Colonic mucosa (tissue), 4 donors: ENCODE measurements around the gene MACROD2. TPM values are rescaled to one million over a fixed set of nuclear protein-coding genes. Genes with fewer than 3 reads are reported as not detected.

Experiments
- DNase-seq: peaks from one replicate; pipeline ENCODE4 v3.0.0-alpha.2; 2020
- H3K27ac ChIP-seq: fragments of 200-600 bp; one replicate; pipeline ENCODE4 v1.8.0; 2021
- H3K27me3 ChIP-seq: fragments of 200-600 bp; one replicate; pipeline ENCODE4 v1.8.0; 2021
- H3K36me3 ChIP-seq: fragments of 200-600 bp; one replicate; pipeline ENCODE4 v1.8.0; 2021
- H3K4me1 ChIP-seq: fragments of 200-600 bp; one replicate; pipeline ENCODE4 v1.8.0; 2021; ENCODE audit warnings: mild to moderate bottlenecking
- H3K4me3 ChIP-seq: fragments of 200-600 bp; one replicate; pipeline ENCODE4 v1.8.0; 2021
- H3K9ac ChIP-seq, 2 donors: one replicate each; pipeline ENCODE4 v1.7.0; 2013; ENCODE audit warnings: control low read depth in 2 of 2, low read depth in 2 of 2, low read length in 2 of 2
- H3K9me3 ChIP-seq: fragments of 200-600 bp; one replicate; pipeline ENCODE4 v1.8.0; 2021
- CTCF ChIP-seq: fragments of 200-600 bp; IDR thresholded peaks from one replicate; pipeline ENCODE4 v1.8.0; 2022; ENCODE audit warnings: antibody characterized with exemption, mild to moderate bottlenecking
- intact Hi-C: fragments of 100-400 bp; cut with DNase I; formaldehyde crosslinking; loops from one replicate; pipeline ENCODE4 v1.14.1; 2022
- total RNA-seq, 2 donors: library from RNA; stranded (reverse); fragmentation: NEBNext Ultra II Directional in 1 of 2; extraction: Animal tissue kit (Norgen Biotek cat#: 25700) in 1 of 2; gene quantifications; one replicate each; pipeline ENCODE4 v1.2.1, GENCODE V29; 2021
- donor health status: healthy.
- donor health status: DM: no; HTN: no; CAD: no.
- donor health status: DM: no; HTN: no; CAD: no.

The MACROD2 gene
- total RNA-seq, 2 donors from 2014 or later, result 3.2 to 3.3 TPM

GRCh38 chr20:14715400-14715799 lies 720.1 kb downstream of the MACROD2 start:
- no peaks in the 10 kb centered on the region for H3K27me3 ChIP-seq
- no peaks in the 10 kb centered on the region for H3K36me3 ChIP-seq
- no peak for DNase-seq
- no peaks in the 10 kb centered on the region for H3K9me3 ChIP-seq
- H3K9ac ChIP-seq, result no peak overlapping the region
- peaks cover 4% of the 10 kb centered on the region for H3K4me1 ChIP-seq
- intact Hi-C loops, result no loop called here
- TF ChIP-seq CTCF, result no peak
- no peak overlapping the region for H3K27ac ChIP-seq
- no peak overlapping the region for H3K4me3 ChIP-seq

- no peaks in the 10 kb centered on the region for H3K9me3 ChIP-seq
- no peak overlapping the region for H3K27ac ChIP-seq
- H3K36me3 ChIP-seq, result no peaks in the 10 kb centered on the region
- no peak for DNase-seq
- H3K4me3 ChIP-seq, result no peak overlapping the region
- H3K9ac ChIP-seq, result no peak overlapping the region
- TF ChIP-seq CTCF, result no peak
- intact Hi-C loops, result no loop called here
- H3K27me3 ChIP-seq, result no peaks in the 10 kb centered on the region
- H3K4me1 ChIP-seq, result no peaks in the 10 kb centered on the region
Observed at GRCh38 chr20:14716351-14716801, 721.1 kb downstream of the MACROD2 start.

GRCh38 chr20:14717134-14717999 lies 722.1 kb downstream of the MACROD2 start:
- Histone ChIP-seq H3K27me3 (no peaks in the 10 kb centered on the region), H3K4me1 (no peaks in the 10 kb centered on the region), H3K9me3 (no peaks in the 10 kb centered on the region), H3K27ac (no peak overlapping the region), H3K4me3 (no peak overlapping the region), H3K36me3 (no peaks in the 10 kb centered on the region), H3K9ac (no peak overlapping the region)
- intact Hi-C loops, result no loop called here
- no peak for TF ChIP-seq CTCF
- no peak for DNase-seq

GRCh38 chr20:14720251-14720650 lies 724.9 kb downstream of the MACROD2 start:
- DNase-seq, result no peak
- intact Hi-C loops, result no loop called here

GRCh38 chr20:14721926-14722452 lies 726.7 kb downstream of the MACROD2 start:
- no peak overlapping the region for H3K9ac ChIP-seq
- H3K4me1 ChIP-seq, result no peaks in the 10 kb centered on the region
- no peak for TF ChIP-seq CTCF
- no peak for DNase-seq
- intact Hi-C loops, result no loop called here
- H3K4me3 ChIP-seq, result no peak overlapping the region
- no peaks in the 10 kb centered on the region for H3K36me3 ChIP-seq
- no peaks in the 10 kb centered on the region for H3K27me3 ChIP-seq
- H3K27ac ChIP-seq, result no peak overlapping the region
- no peaks in the 10 kb centered on the region for H3K9me3 ChIP-seq

More at GRCh38 chr20:14720251-14720650, 724.9 kb downstream of the MACROD2 start:
- Histone ChIP-seq H3K27me3 (no peaks in the 10 kb centered on the region), H3K36me3 (no peaks in the 10 kb centered on the region), H3K4me1 (no peaks in the 10 kb centered on the region), H3K9ac (no peak overlapping the region), H3K27ac (no peak overlapping the region), H3K9me3 (no peaks in the 10 kb centered on the region), H3K4me3 (no peak overlapping the region)
- no peak for TF ChIP-seq CTCF
